HCT116 (cell line): Measurements from ENCODE around the gene ZC3H6. TPM values are rescaled to one million over a fixed set of nuclear protein-coding genes. Genes with fewer than 3 reads are reported as not detected.

Source experiments
- ATAC-seq: fragments of 200-7000 bp; cut with Tn5 transposase; 2 replicates; pipeline ENCODE4 v1.9.1; 2020; ENCODE audit warnings: mild to moderate bottlenecking, moderate library complexity
- BruUV-seq: library from RNA; stranded (reverse); fragments of 400-500 nt; replicated peaks from 2 replicates; lab custom pipeline; 2021; lab: Mats Ljungman, UMichigan
- CTCF ChIA-PET: fragments of 300-600 bp; sonication (Branson Sonifier 250); formaldehyde crosslinking; loops from one replicate; lab custom pipeline; 2021; ENCODE audit warnings: antibody characterized with exemption; lab: Charles Lee
- POLR2A ChIA-PET: fragments of 300-600, 350-600 bp; sonication (Branson Sonifier 250); formaldehyde crosslinking; loops from one replicate; lab custom pipeline; 2021; ENCODE audit warnings: antibody characterized with exemption; lab: Charles Lee
- RAD21 ChIA-PET, 2 experiments: fragments of 300-600 bp; sonication (Branson Sonifier 250); formaldehyde crosslinking; loops; one replicate each; lab custom pipeline; 2023; ENCODE audit warnings: low total read pairs in 2 of 2; ENCODE audit not compliant: uncharacterized antibody in 2 of 2, unreplicated experiment in 2 of 2, low non-redundant PET in 1 of 2; lab: Charles Lee
- DNase-seq: peaks from one replicate; pipeline ENCODE4 v3.0.0-alpha.2; 2010; ENCODE audit warnings: low read depth, low spot score
- H2AFZ ChIP-seq: fragments of 200-600 bp; shearing (Covaris generic), sonication (generic); 2 replicates; pipeline ENCODE4 v1.6.1; 2017; ENCODE audit warnings: low read depth, mixed run types, mixed read lengths, antibody characterized with exemption, low read length; ENCODE audit not compliant: poor library complexity, severe bottlenecking
- H3K27ac ChIP-seq: 2 replicates; pipeline ENCODE4 v1.5.1; 2012; ENCODE audit warnings: low read depth, low read length
- H3K27me3 ChIP-seq: fragments of 200-600 bp; sonication (generic); 2 replicates; pipeline ENCODE4 v1.6.1; 2016; ENCODE audit warnings: mixed run types, low read length, mixed read lengths; ENCODE audit not compliant: insufficient read depth
- H3K36me3 ChIP-seq, 2 experiments: fragments of 200-500 bp in 1 of 2; fragments of 200-600 bp in 1 of 2; sonication (Bioruptor generic) in 1 of 2; sonication (generic) in 1 of 2; 2 replicates each; pipeline versions ENCODE4 v1.5.1 to v1.6.1; 2014 to 2016; ENCODE audit warnings: low read length in 2 of 2, inconsistent platforms in 1 of 2, mixed read lengths in 1 of 2, mixed run types in 1 of 2; ENCODE audit not compliant: insufficient read depth in 2 of 2, control insufficient read depth in 1 of 2
- H3K4me1 ChIP-seq, 2 experiments: fragments of 200-600 bp in 1 of 2; sonication (generic) in 1 of 2; 2 replicates each; pipeline versions ENCODE4 v1.5.1 to v1.6.1; 2012 to 2017; ENCODE audit warnings: low read length in 2 of 2, inconsistent platforms in 1 of 2, mild to moderate bottlenecking in 1 of 2, mixed read lengths in 1 of 2, mixed run types in 1 of 2, moderate library complexity in 1 of 2; ENCODE audit not compliant: insufficient read depth in 2 of 2, control insufficient read depth in 1 of 2
- H3K4me2 ChIP-seq: fragments of 200-600 bp; sonication (generic); 2 replicates; pipeline ENCODE4 v1.6.1; 2017; ENCODE audit warnings: mixed run types, low read length, mixed read lengths
- H3K4me3 ChIP-seq, 2 experiments: fragments of 200-600 bp in 1 of 2; sonication (generic) in 1 of 2; replicated peaks in 1 of 2; 2 replicates each; pipeline ENCODE4 v1.5.1; 2011 to 2016; ENCODE audit warnings: low read length in 2 of 2, control low read depth in 1 of 2, low read depth in 1 of 2, mild to moderate bottlenecking in 1 of 2, mixed read lengths in 1 of 2, mixed run types in 1 of 2
- H3K79me2 ChIP-seq: fragments of 200-600 bp; sonication (generic); 2 replicates; pipeline ENCODE4 v1.6.1; 2017; ENCODE audit warnings: mild to moderate bottlenecking, mixed run types, low read length, moderate library complexity, mixed read lengths; ENCODE audit not compliant: insufficient read depth
- H3K9ac ChIP-seq: fragments of 200-600 bp; sonication (generic); 2 replicates; pipeline ENCODE4 v1.6.1; 2016; ENCODE audit warnings: low read length, mixed read lengths
- H3K9me2 ChIP-seq: fragments of 200-600 bp; sonication (generic), shearing (Covaris generic); 2 replicates; pipeline ENCODE4 v1.6.1; 2017; ENCODE audit warnings: mixed run types, mild to moderate bottlenecking, moderate library complexity; ENCODE audit not compliant: insufficient read depth
- H3K9me3 ChIP-seq, 2 experiments: fragments of 200-500 bp in 1 of 2; fragments of 200-600 bp in 1 of 2; sonication (Bioruptor generic) in 1 of 2; sonication (generic) in 1 of 2; 2 replicates each; pipeline ENCODE4 v1.6.1; 2014 to 2017; ENCODE audit warnings: low read length in 2 of 2, mixed read lengths in 2 of 2, inconsistent platforms in 1 of 2, low read depth in 1 of 2, mild to moderate bottlenecking in 1 of 2, mixed run types in 1 of 2, moderate library complexity in 1 of 2; ENCODE audit not compliant: control insufficient read depth in 1 of 2, insufficient read depth in 1 of 2
- H4K20me1 ChIP-seq: fragments of 200-600 bp; sonication (generic), shearing (Covaris generic); 2 replicates; pipeline ENCODE4 v1.6.1; 2017; ENCODE audit warnings: mixed run types, mild to moderate bottlenecking, moderate library complexity; ENCODE audit not compliant: insufficient read depth
- CEBPB ChIP-seq: IDR thresholded peaks from 2 replicates; pipeline ENCODE4 v1.6.1; 2012; ENCODE audit warnings: low read depth
- EGR1 ChIP-seq: IDR thresholded peaks from 2 replicates; pipeline ENCODE4 v1.6.1; 2012; ENCODE audit warnings: low read depth
- ELF1 ChIP-seq: IDR thresholded peaks from 2 replicates; pipeline ENCODE4 v1.6.1; 2012; ENCODE audit warnings: low read depth, borderline replicate concordance
- EZH2 ChIP-seq: fragments of 200-600 bp; sonication (generic); IDR thresholded peaks from 2 replicates; pipeline ENCODE4 v1.6.1; 2017; ENCODE audit warnings: antibody characterized with exemption, mixed run types
- EZH2phosphoT487 ChIP-seq: fragments of 200-600 bp; IDR thresholded peaks from 2 replicates; pipeline ENCODE4 v1.6.1; 2018; ENCODE audit warnings: antibody characterized with exemption, borderline replicate concordance
- FOSL1 ChIP-seq: IDR thresholded peaks from 2 replicates; pipeline ENCODE4 v1.6.1; 2012; ENCODE audit warnings: low read depth
- POLR2A ChIP-seq: IDR thresholded peaks from 2 replicates; pipeline ENCODE4 v1.7.0; 2011; ENCODE audit warnings: borderline replicate concordance; ENCODE audit not compliant: insufficient read depth, insufficient read length; ENCODE audit errors: extremely low read depth
- POLR2AphosphoS5 ChIP-seq: IDR thresholded peaks from 2 replicates; pipeline ENCODE4 v1.6.1; 2011; ENCODE audit warnings: mild to moderate bottlenecking, low read depth, low read length, moderate library complexity
- SIN3A ChIP-seq: IDR thresholded peaks from 2 replicates; pipeline ENCODE4 v1.6.1; 2012; ENCODE audit warnings: low read depth
- SRF ChIP-seq: IDR thresholded peaks from 2 replicates; pipeline ENCODE4 v1.6.1; 2012; ENCODE audit warnings: low read depth
- ZNF274 ChIP-seq: fragments of 200-500 bp; sonication (Bioruptor generic); IDR thresholded peaks from 2 replicates; pipeline ENCODE4 v1.6.1; 2014; ENCODE audit warnings: mild to moderate bottlenecking, low read depth, low read length, inconsistent platforms
- intact Hi-C: fragments of 100-400 bp; cut with micrococcal nuclease; formaldehyde crosslinking; loops from 2 replicates; pipeline ENCODE4 v1.10.0; 2022
- total RNA-seq: library from RNA; stranded (reverse); gene quantifications from one replicate; pipeline ENCODE4 v1.2.1, GENCODE V29; 2021; ENCODE audit not compliant: unreplicated experiment
- TF ChIP-seq, protein P1 (sequence below): IDR thresholded peaks from 2 replicates; pipeline ENCODE4 v1.6.1; 2012
- TF ChIP-seq, protein P2 (sequence below), 3 experiments: fragments of 200-600 bp in 1 of 3; sonication (generic) in 1 of 3; IDR thresholded peaks in 2 of 3; conservative IDR thresholded peaks in 1 of 3; 2 replicates each; pipeline ENCODE4 v1.5.1; 2012 to 2017; ENCODE audit warnings: low read depth in 2 of 3, low read length in 2 of 3, antibody characterized with exemption in 1 of 3, borderline replicate concordance in 1 of 3, control low read depth in 1 of 3, mild to moderate bottlenecking in 1 of 3, mixed read lengths in 1 of 3, mixed run types in 1 of 3, moderate library complexity in 1 of 3; ENCODE audit not compliant: insufficient read depth in 1 of 3
- TF ChIP-seq, protein P3 (sequence below): IDR thresholded peaks from 2 replicates; pipeline ENCODE4 v1.6.1; 2011; ENCODE audit warnings: mild to moderate bottlenecking, low read length, moderate library complexity; ENCODE audit not compliant: insufficient replicate concordance; ENCODE audit errors: extremely low read depth

The ZC3H6 gene
- total RNA-seq, 1 experiment from 2014 or later = 7.0 TPM

DNA sequence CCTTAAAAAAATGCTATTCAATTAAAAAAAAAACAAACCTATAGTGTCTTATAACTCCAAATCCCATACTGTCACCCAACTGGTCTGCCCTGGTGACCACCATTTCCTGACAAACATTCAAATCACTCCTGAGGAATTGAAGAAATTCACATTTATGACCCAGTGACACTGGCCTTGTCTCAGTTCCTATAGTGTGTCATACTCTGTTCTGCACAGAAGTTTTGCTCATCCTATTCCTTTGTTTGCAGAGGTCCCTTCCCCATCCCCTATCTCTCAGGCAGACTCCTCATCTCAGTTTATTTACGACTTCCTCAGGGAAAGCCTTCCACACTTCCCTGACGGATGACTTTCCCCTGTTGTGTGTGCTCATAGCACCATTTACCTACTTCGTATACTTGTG, 14.7 kb downstream of the ZC3H6 start:
- no TSS peak for BruUV-seq
- no peaks in the 10 kb centered on the region for H3K9me3 ChIP-seq
- TF ChIP-seq, protein P1, sequence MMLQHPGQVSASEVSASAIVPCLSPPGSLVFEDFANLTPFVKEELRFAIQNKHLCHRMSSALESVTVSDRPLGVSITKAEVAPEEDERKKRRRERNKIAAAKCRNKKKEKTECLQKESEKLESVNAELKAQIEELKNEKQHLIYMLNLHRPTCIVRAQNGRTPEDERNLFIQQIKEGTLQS = no peak
- TF ChIP-seq SIN3A (no peak), SRF (no peak), EZH2phosphoT487 (no peak), EGR1 (no peak), EZH2 (no peak), FOSL1 (no peak), POLR2AphosphoS5 (no peak), CEBPB (no peak), ELF1 (no peak), POLR2A (no peak), ZNF274 (no peak)
- TF ChIP-seq, protein P2, sequence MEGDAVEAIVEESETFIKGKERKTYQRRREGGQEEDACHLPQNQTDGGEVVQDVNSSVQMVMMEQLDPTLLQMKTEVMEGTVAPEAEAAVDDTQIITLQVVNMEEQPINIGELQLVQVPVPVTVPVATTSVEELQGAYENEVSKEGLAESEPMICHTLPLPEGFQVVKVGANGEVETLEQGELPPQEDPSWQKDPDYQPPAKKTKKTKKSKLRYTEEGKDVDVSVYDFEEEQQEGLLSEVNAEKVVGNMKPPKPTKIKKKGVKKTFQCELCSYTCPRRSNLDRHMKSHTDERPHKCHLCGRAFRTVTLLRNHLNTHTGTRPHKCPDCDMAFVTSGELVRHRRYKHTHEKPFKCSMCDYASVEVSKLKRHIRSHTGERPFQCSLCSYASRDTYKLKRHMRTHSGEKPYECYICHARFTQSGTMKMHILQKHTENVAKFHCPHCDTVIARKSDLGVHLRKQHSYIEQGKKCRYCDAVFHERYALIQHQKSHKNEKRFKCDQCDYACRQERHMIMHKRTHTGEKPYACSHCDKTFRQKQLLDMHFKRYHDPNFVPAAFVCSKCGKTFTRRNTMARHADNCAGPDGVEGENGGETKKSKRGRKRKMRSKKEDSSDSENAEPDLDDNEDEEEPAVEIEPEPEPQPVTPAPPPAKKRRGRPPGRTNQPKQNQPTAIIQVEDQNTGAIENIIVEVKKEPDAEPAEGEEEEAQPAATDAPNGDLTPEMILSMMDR (IDR thresholded peaks at IDR 0.05 in 2 of 3, conservative IDR thresholded peaks at IDR 0.05 in 1 of 3; ENCODE audit: borderline replicate concordance in 1 of 3, insufficient read depth in 1 of 3, low read depth in 2 of 3, low read length in 2 of 3) = no peak
- TF ChIP-seq, protein P3, sequence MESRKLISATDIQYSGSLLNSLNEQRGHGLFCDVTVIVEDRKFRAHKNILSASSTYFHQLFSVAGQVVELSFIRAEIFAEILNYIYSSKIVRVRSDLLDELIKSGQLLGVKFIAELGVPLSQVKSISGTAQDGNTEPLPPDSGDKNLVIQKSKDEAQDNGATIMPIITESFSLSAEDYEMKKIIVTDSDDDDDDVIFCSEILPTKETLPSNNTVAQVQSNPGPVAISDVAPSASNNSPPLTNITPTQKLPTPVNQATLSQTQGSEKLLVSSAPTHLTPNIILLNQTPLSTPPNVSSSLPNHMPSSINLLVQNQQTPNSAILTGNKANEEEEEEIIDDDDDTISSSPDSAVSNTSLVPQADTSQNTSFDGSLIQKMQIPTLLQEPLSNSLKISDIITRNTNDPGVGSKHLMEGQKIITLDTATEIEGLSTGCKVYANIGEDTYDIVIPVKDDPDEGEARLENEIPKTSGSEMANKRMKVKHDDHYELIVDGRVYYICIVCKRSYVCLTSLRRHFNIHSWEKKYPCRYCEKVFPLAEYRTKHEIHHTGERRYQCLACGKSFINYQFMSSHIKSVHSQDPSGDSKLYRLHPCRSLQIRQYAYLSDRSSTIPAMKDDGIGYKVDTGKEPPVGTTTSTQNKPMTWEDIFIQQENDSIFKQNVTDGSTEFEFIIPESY = no peak
- no peak for ATAC-seq
- H3K79me2 ChIP-seq = no peaks in the 10 kb centered on the region
- no peaks in the 10 kb centered on the region for H3K4me1 ChIP-seq
- POLR2A ChIA-PET = no interaction called here
- intact Hi-C loops = no loop called here
- H3K27me3 ChIP-seq = no peaks in the 10 kb centered on the region
- CTCF ChIA-PET = no interaction called here
- no peaks in the 10 kb centered on the region for H3K9me2 ChIP-seq
- no peak overlapping the region for H3K9ac ChIP-seq
- RAD21 ChIA-PET = no interaction called here
- no peak overlapping the region for H3K4me3 ChIP-seq
- H2AFZ ChIP-seq = no peak overlapping the region
- no peaks in the 10 kb centered on the region for H4K20me1 ChIP-seq
- no peaks in the 10 kb centered on the region for H3K36me3 ChIP-seq
- no peak overlapping the region for H3K4me2 ChIP-seq
- no peak for DNase-seq
- no peak overlapping the region for H3K27ac ChIP-seq
